ENCODE results near the gene PXDN.

DNA sequence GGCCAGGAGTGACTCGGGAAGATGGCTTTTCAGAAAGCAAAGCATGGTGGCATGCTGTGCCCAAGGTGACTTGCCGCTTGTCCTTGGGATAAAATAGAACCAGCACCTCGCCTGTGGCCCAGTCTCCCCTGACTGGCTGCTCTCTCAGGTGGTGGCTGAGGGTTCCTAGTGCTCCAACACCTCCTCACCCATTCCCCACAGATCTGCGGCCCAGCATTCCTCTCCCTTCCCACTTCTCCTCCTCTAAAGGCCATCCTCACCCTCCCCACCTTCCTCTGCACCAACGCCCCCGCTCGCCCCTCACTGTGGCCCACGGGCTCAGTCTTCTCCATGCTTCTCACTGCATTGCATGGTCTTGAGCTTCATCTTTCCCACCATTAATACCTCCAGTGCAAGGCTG lies 132.4 kb downstream of the PXDN start:
- TF ChIP-seq, protein P1, sequence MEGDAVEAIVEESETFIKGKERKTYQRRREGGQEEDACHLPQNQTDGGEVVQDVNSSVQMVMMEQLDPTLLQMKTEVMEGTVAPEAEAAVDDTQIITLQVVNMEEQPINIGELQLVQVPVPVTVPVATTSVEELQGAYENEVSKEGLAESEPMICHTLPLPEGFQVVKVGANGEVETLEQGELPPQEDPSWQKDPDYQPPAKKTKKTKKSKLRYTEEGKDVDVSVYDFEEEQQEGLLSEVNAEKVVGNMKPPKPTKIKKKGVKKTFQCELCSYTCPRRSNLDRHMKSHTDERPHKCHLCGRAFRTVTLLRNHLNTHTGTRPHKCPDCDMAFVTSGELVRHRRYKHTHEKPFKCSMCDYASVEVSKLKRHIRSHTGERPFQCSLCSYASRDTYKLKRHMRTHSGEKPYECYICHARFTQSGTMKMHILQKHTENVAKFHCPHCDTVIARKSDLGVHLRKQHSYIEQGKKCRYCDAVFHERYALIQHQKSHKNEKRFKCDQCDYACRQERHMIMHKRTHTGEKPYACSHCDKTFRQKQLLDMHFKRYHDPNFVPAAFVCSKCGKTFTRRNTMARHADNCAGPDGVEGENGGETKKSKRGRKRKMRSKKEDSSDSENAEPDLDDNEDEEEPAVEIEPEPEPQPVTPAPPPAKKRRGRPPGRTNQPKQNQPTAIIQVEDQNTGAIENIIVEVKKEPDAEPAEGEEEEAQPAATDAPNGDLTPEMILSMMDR (IDR thresholded peaks at IDR 0.05): no peak
- TF ChIP-seq EP300 (IDR thresholded peaks at IDR 0.05) (no peak), POLR2A (IDR thresholded peaks at IDR 0.05) (no peak)
